K562 (cell line): ENCODE results near the gene OR2A1.
"Not testable (repeated sequence)": the region's sequence is repeated elsewhere in the genome, so short reads cannot be mapped to it uniquely, and the experiment has no call there.

Experiments
- CEBPB ChIP-seq: fragments of 450-650 bp; IDR thresholded peaks from 2 replicates; pipeline ENCODE4 v1.6.1; 2016; ENCODE audit warnings: missing genetic modification characterization, missing compliant biosample characterization
- HOMEZ ChIP-seq: fragments of 250-450 bp; sonication (Bioruptor Pico); IDR thresholded peaks from 2 replicates; pipeline ENCODE4 v1.4.0; 2020; ENCODE audit warnings: mild to moderate bottlenecking, moderate library complexity
- KAT2B ChIP-seq: IDR thresholded peaks from one replicate; pipeline ENCODE4 v1.6.1; 2012; ENCODE audit warnings: low read depth, mild to moderate bottlenecking, control low read depth, inconsistent platforms, low read length, moderate library complexity
- MTA1 ChIP-seq: fragments of 450-650 bp; IDR thresholded peaks from 2 replicates; pipeline ENCODE4 v1.6.1; 2017; ENCODE audit warnings: borderline replicate concordance
- POLR2A ChIP-seq: fragments of 450-650 bp; conservative IDR thresholded peaks from 2 replicates; pipeline ENCODE4 v1.6.1; 2016
- POLR2AphosphoS5 ChIP-seq: IDR thresholded peaks from 2 replicates; pipeline ENCODE4 v1.6.1; 2011; ENCODE audit warnings: mild to moderate bottlenecking, low read depth, low read length, moderate library complexity; ENCODE audit not compliant: control insufficient read depth, insufficient read depth
- SMARCA4 ChIP-seq: fragments of 450-650 bp; IDR thresholded peaks from 2 replicates; pipeline ENCODE4 v1.6.1; 2016
- SREBF2 ChIP-seq: sonication (generic); formaldehyde crosslinking; IDR thresholded peaks from 2 replicates; pipeline ENCODE4 v1.4.0; 2020; ENCODE audit warnings: mild to moderate bottlenecking, missing genetic modification reagents
- ZNF717 ChIP-seq: fragments of 250-450 bp; sonication (Bioruptor Pico); IDR thresholded peaks from 2 replicates; pipeline ENCODE4 v1.5.0; 2021
- TF ChIP-seq, protein P1 (sequence below), 2 experiments: fragments of 450-650 bp in 1 of 2; IDR thresholded peaks; 2 replicates each; pipeline ENCODE4 v1.6.1; 2011 to 2017; ENCODE audit warnings: low read depth in 2 of 2, antibody characterized with exemption in 1 of 2, borderline replicate concordance in 1 of 2, low read length in 1 of 2, mild to moderate bottlenecking in 1 of 2, mixed read lengths in 1 of 2; ENCODE audit not compliant: control insufficient read depth in 1 of 2
- TF ChIP-seq, protein P2 (sequence below), 3 experiments: IDR thresholded peaks in 2 of 3; conservative IDR thresholded peaks in 1 of 3; 2 replicates each; pipeline ENCODE4 v1.5.1; 2011 to 2012; ENCODE audit warnings: low read length in 3 of 3, mild to moderate bottlenecking in 3 of 3, control low read depth in 2 of 3, improper control_type of control experiment in 1 of 3, inconsistent platforms in 1 of 3, low read depth in 1 of 3, mixed read lengths in 1 of 3, moderate library complexity in 1 of 3; ENCODE audit not compliant: insufficient read depth in 2 of 3
- TF ChIP-seq, protein P3 (sequence below): fragments of 250-450 bp; sonication (Bioruptor Pico); IDR thresholded peaks from 2 replicates; pipeline ENCODE4 v1.4.0; 2020
- TF ChIP-seq, protein P4 (sequence below): sonication (generic); formaldehyde crosslinking; IDR thresholded peaks from 2 replicates; pipeline ENCODE4 v1.5.0; 2020; ENCODE audit warnings: missing genetic modification reagents

GRCh38 chr7:144321677-144322206 lies 9.5 kb downstream of the OR2A1 start:
- TF ChIP-seq SREBF2 (CRISPR knock-in tag); HOMEZ; MTA1; KAT2B; SMARCA4; POLR2A; ZNF717; POLR2AphosphoS5; CEBPB (tag): not testable (repeated sequence)
- TF ChIP-seq, protein P1, sequence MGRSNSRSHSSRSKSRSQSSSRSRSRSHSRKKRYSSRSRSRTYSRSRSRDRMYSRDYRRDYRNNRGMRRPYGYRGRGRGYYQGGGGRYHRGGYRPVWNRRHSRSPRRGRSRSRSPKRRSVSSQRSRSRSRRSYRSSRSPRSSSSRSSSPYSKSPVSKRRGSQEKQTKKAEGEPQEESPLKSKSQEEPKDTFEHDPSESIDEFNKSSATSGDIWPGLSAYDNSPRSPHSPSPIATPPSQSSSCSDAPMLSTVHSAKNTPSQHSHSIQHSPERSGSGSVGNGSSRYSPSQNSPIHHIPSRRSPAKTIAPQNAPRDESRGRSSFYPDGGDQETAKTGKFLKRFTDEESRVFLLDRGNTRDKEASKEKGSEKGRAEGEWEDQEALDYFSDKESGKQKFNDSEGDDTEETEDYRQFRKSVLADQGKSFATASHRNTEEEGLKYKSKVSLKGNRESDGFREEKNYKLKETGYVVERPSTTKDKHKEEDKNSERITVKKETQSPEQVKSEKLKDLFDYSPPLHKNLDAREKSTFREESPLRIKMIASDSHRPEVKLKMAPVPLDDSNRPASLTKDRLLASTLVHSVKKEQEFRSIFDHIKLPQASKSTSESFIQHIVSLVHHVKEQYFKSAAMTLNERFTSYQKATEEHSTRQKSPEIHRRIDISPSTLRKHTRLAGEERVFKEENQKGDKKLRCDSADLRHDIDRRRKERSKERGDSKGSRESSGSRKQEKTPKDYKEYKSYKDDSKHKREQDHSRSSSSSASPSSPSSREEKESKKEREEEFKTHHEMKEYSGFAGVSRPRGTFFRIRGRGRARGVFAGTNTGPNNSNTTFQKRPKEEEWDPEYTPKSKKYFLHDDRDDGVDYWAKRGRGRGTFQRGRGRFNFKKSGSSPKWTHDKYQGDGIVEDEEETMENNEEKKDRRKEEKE (IDR thresholded peaks at IDR 0.05; ENCODE audit: borderline replicate concordance in 1 of 2, control insufficient read depth in 1 of 2, low read depth in 2 of 2, low read length in 1 of 2): not testable (repeated sequence)
- TF ChIP-seq, protein P2, sequence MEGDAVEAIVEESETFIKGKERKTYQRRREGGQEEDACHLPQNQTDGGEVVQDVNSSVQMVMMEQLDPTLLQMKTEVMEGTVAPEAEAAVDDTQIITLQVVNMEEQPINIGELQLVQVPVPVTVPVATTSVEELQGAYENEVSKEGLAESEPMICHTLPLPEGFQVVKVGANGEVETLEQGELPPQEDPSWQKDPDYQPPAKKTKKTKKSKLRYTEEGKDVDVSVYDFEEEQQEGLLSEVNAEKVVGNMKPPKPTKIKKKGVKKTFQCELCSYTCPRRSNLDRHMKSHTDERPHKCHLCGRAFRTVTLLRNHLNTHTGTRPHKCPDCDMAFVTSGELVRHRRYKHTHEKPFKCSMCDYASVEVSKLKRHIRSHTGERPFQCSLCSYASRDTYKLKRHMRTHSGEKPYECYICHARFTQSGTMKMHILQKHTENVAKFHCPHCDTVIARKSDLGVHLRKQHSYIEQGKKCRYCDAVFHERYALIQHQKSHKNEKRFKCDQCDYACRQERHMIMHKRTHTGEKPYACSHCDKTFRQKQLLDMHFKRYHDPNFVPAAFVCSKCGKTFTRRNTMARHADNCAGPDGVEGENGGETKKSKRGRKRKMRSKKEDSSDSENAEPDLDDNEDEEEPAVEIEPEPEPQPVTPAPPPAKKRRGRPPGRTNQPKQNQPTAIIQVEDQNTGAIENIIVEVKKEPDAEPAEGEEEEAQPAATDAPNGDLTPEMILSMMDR (IDR thresholded peaks at IDR 0.05 in 2 of 3, conservative IDR thresholded peaks at IDR 0.05 in 1 of 3; ENCODE audit: insufficient read depth in 2 of 3, low read depth in 1 of 3, low read length in 3 of 3): not testable (repeated sequence)
- TF ChIP-seq, protein P3, sequence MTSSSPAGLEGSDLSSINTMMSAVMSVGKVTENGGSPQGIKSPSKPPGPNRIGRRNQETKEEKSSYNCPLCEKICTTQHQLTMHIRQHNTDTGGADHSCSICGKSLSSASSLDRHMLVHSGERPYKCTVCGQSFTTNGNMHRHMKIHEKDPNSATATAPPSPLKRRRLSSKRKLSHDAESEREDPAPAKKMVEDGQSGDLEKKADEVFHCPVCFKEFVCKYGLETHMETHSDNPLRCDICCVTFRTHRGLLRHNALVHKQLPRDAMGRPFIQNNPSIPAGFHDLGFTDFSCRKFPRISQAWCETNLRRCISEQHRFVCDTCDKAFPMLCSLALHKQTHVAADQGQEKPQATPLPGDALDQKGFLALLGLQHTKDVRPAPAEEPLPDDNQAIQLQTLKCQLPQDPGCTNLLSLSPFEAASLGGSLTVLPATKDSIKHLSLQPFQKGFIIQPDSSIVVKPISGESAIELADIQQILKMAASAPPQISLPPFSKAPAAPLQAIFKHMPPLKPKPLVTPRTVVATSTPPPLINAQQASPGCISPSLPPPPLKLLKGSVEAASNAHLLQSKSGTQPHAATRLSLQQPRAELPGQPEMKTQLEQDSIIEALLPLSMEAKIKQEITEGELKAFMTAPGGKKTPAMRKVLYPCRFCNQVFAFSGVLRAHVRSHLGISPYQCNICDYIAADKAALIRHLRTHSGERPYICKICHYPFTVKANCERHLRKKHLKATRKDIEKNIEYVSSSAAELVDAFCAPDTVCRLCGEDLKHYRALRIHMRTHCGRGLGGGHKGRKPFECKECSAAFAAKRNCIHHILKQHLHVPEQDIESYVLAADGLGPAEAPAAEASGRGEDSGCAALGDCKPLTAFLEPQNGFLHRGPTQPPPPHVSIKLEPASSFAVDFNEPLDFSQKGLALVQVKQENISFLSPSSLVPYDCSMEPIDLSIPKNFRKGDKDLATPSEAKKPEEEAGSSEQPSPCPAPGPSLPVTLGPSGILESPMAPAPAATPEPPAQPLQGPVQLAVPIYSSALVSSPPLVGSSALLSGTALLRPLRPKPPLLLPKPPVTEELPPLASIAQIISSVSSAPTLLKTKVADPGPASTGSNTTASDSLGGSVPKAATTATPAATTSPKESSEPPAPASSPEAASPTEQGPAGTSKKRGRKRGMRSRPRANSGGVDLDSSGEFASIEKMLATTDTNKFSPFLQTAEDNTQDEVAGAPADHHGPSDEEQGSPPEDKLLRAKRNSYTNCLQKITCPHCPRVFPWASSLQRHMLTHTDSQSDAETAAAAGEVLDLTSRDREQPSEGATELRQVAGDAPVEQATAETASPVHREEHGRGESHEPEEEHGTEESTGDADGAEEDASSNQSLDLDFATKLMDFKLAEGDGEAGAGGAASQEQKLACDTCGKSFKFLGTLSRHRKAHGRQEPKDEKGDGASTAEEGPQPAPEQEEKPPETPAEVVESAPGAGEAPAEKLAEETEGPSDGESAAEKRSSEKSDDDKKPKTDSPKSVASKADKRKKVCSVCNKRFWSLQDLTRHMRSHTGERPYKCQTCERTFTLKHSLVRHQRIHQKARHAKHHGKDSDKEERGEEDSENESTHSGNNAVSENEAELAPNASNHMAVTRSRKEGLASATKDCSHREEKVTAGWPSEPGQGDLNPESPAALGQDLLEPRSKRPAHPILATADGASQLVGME (CRISPR knock-in tag): not testable (repeated sequence)
- TF ChIP-seq, protein P4, sequence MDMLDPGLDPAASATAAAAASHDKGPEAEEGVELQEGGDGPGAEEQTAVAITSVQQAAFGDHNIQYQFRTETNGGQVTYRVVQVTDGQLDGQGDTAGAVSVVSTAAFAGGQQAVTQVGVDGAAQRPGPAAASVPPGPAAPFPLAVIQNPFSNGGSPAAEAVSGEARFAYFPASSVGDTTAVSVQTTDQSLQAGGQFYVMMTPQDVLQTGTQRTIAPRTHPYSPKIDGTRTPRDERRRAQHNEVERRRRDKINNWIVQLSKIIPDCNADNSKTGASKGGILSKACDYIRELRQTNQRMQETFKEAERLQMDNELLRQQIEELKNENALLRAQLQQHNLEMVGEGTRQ (CRISPR knock-in tag): not testable (repeated sequence)
